ACC112 (cell line): ENCODE measurements around the gene ARPC1A.
"Not testable (repeated sequence)": the region's sequence is repeated elsewhere in the genome, so short reads cannot be mapped to it uniquely, and the experiment has no call there.

Experiments used
- H2AFZ ChIP-seq: fragments of 200-600 bp; sonication (generic); one replicate; pipeline ENCODE4 v1.6.0; 2017; ENCODE audit warnings: antibody characterized with exemption, low read length; ENCODE audit not compliant: unreplicated experiment
- H3K27ac ChIP-seq: fragments of 200-600 bp; sonication (generic); 2 replicates; pipeline ENCODE4 v1.5.1; 2014; ENCODE audit warnings: low read depth, mild to moderate bottlenecking, antibody characterized with exemption, low read length, moderate library complexity
- H3K27me3 ChIP-seq: fragments of 200-600 bp; sonication (generic); 2 replicates; pipeline ENCODE4 v1.6.1; 2014; ENCODE audit warnings: mild to moderate bottlenecking, antibody characterized with exemption, low read length, moderate library complexity, mixed read lengths; ENCODE audit not compliant: insufficient read depth
- H3K36me3 ChIP-seq: fragments of 200-600 bp; sonication (generic); 2 replicates; pipeline ENCODE4 v1.6.1; 2016; ENCODE audit warnings: mild to moderate bottlenecking, antibody characterized with exemption, low read length, moderate library complexity, mixed read lengths; ENCODE audit not compliant: insufficient read depth
- H3K4me1 ChIP-seq: fragments of 200-600 bp; sonication (generic); one replicate; pipeline ENCODE4 v1.6.1; 2016; ENCODE audit warnings: low read length, mixed read lengths; ENCODE audit not compliant: insufficient read depth, unreplicated experiment, control insufficient read depth
- H3K4me3 ChIP-seq: fragments of 200-600 bp; sonication (generic); 2 replicates; pipeline ENCODE4 v1.5.1; 2014; ENCODE audit warnings: mild to moderate bottlenecking, low read depth, low read length
- H3K79me2 ChIP-seq: fragments of 200-600 bp; sonication (generic); one replicate; pipeline ENCODE4 v1.6.0; 2016; ENCODE audit warnings: low read length; ENCODE audit not compliant: control insufficient read depth, unreplicated experiment, insufficient read depth

Gene ARPC1A

DNA sequence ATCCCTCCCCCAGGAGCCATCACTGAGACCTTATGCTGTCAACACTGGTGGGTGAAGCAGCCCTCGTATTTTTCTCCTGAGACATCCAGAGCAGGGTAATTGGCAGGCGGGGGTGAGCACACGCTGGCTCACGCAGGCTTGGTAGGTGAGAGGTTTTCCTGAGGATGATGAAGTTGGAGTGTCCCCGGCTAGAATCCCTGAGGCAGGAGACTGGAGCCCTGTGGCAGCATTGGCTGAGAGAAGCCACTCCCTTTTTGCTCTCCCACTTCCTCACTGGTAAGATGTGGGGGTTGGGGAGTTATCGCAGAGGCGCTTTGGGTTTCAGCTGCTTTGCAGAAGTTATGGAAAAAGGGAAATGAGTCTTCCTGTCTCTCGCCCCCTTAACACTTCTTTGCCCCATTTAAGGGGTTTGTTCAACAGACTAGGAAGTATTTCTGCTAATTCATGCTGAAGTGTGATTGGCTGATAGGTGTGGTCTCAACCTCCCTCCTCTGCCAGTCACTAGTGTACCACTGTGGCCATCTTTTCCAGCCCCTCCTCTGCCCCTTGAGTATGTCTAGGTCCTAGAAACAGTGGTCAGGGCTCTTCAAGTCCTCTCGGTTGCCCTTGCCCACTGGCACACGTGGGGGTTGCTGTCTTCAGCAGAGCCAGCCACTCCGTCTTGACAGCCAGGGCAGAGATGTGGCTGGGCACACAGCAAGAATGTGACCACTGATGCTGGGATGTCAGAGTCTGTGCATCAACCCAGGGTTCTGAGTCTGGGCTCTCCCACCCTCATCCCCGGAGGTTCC, 54.5 kb downstream of the ARPC1A start:
- Histone ChIP-seq H2AFZ (no peak overlapping the region), H3K36me3 (no peaks in the 10 kb centered on the region), H3K4me3 (peak overlapping the region; percentile 54), H3K79me2 (peaks cover 79% of the 10 kb centered on the region), H3K4me1 (peaks cover 31% of the 10 kb centered on the region), H3K27me3 (no peaks in the 10 kb centered on the region), H3K27ac (peak overlapping the region; percentile 97)

DNA sequence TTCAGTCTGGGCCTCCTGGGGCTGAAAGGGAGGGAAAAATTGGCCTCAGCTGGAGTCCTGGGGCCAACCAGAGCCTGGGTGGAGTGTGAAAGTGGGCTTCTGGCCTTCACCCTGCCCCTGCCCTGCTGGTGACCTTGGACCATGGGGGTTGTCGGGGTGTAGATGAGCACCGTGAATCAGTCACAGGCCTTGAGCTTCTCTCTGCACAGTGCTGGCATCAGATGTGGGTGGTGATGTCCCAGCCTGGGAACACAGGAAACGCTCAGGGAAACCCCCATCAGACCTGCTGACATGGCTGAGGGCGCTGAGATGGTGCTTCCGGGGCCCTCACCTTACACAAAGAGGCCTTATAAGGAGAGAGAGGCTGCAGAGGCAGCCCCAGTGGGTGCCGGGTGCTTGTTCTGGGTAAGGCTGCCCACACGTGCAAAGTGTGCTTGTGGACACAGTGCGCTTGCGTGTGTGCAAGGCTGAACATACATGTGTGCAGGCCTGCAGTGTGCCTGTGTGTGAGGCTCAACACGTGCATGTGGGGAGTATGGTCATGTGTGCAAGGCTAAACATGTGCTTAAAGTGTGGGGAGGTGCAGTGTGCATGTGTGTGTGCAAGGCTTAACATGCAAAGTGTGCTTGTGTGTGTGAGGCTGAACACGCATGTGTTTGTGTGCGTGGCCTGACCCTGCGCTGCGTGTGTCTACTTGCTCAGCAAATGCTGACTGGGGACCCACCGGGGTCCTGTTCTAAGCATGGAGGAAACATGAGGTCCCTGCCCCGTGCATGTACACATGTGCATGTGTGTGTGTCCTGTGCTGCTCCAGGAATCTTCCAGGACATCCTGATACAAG, 55.3 kb downstream of the ARPC1A start:
- peaks cover 31% of the 10 kb centered on the region for H3K4me1 ChIP-seq
- no peaks in the 10 kb centered on the region for H3K27me3 ChIP-seq
- H3K4me3 ChIP-seq: peak overlapping the region; percentile 54; the same call in 1 of the 2 replicates
- peak overlapping the region; percentile 97 for H3K27ac ChIP-seq
- H3K79me2 ChIP-seq: peaks cover 75% of the 10 kb centered on the region
- no peak overlapping the region for H2AFZ ChIP-seq
- no peaks in the 10 kb centered on the region for H3K36me3 ChIP-seq

DNA sequence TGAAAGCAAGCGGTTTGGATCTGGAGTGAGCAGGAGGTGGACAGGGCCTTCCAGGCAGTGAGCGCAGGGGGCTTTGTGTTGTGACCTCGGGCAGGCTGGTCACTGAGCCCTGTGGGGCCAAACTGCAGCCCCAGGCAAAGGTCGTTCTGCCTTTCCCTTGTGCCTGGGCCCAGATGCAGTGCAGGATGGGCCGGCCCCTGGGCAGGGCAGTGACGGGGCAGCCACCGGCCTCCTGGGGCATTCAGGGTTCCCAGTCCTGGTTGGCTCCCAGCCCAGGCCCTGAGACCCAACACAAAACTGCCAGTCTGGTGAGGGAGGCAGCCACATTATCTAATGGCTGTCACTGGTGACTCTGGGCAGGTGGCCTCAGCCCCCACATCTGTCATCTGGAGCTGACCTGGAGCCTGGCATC, 56.0 kb downstream of the ARPC1A start:
- Histone ChIP-seq H2AFZ (no peak overlapping the region), H3K36me3 (no peaks in the 10 kb centered on the region), H3K79me2 (peaks cover 69% of the 10 kb centered on the region), H3K27ac (peak overlapping the region; percentile 97; the same call in 1 of the 2 replicates), H3K27me3 (no peaks in the 10 kb centered on the region), H3K4me3 (no peak overlapping the region), H3K4me1 (peaks cover 31% of the 10 kb centered on the region)

DNA sequence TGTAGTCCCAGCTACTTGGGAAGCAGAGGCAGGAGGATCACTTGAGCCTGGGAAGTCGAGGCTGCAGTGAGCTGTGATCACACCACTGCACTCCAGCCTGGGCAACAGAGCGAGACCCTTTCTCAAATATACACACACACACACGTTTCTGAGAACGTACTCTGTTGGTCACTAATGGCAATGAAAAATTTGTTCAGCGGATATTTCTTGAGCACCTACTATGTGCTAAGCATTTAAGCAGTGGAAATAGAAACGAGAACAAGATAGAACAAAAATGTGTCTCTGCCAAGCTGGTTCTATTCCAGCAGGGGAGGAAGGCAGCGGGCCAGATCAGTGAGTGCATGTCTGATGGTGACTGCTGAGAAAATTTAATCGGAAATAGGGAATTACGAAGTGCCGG, 57.5 kb downstream of the ARPC1A start:
- Histone ChIP-seq H3K27me3 (no peaks in the 10 kb centered on the region), H2AFZ (no peak overlapping the region), H3K36me3 (peaks cover 4% of the 10 kb centered on the region; the same call in 1 of the 2 replicates), H3K4me3 (no peak overlapping the region), H3K4me1 (peaks cover 31% of the 10 kb centered on the region), H3K27ac (no peak overlapping the region), H3K79me2 (peaks cover 55% of the 10 kb centered on the region)

DNA sequence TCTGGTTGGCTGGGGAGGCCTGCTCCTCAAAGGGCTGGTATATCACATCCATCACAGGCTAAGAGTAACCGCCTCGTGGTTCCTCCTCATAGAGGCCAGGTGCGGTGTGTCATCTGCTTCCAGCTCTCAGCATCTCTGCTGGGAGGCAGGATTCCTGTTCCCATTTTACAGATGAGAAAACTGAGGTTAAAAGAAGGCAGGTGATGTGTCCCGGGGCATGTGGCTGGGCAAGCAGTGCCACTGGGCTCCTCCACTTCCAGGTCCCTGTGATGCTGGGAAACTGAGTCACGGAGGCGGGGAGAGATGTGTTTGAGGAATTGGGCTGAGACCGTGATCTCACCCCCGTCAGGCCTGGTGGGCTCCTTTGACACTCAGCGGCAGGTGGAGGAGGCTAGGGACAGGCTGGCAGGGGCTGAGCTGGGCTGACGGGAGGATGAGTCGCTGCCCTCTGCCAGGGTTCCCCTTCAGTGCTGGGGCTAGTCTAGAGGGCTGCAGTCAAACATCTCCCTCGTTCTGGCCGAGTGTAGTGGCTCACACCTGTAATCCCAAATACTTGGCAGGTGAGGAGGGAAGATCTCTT, 58.2 kb downstream of the ARPC1A start:
- Histone ChIP-seq H3K27me3 (no peaks in the 10 kb centered on the region), H3K27ac (no peak overlapping the region), H2AFZ (no peak overlapping the region), H3K4me1 (peaks cover 30% of the 10 kb centered on the region), H3K79me2 (peaks cover 55% of the 10 kb centered on the region), H3K4me3 (no peak overlapping the region), H3K36me3 (peaks cover 5% of the 10 kb centered on the region; the same call in 1 of the 2 replicates)

DNA sequence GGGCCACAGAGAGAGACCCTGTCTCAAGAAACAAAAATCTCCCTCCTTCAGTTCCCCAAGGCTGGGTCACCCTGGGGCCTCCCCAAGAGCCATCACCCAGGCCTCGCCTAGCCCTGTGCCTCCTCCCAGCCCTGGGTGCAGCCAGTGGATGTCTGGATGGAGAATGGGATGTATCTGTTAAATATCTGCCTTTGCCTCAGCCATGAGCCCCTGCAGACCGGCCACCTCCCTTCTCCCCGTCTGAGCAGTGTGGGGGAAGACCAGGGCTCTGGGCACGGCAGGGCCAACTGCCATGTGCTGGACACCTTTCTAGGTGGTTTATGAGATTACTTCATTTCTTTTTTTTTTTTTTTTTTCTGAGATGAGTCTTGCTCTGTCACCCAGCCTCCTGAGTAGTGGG, 58.8 kb downstream of the ARPC1A start:
- H3K79me2 ChIP-seq: peaks cover 54% of the 10 kb centered on the region
- H3K27me3 ChIP-seq: no peaks in the 10 kb centered on the region
- H3K27ac ChIP-seq: no peak overlapping the region
- no peak overlapping the region for H3K4me3 ChIP-seq
- peaks cover 24% of the 10 kb centered on the region for H3K4me1 ChIP-seq
- H2AFZ ChIP-seq: no peak overlapping the region
- peaks cover 5% of the 10 kb centered on the region for H3K36me3 ChIP-seq

DNA sequence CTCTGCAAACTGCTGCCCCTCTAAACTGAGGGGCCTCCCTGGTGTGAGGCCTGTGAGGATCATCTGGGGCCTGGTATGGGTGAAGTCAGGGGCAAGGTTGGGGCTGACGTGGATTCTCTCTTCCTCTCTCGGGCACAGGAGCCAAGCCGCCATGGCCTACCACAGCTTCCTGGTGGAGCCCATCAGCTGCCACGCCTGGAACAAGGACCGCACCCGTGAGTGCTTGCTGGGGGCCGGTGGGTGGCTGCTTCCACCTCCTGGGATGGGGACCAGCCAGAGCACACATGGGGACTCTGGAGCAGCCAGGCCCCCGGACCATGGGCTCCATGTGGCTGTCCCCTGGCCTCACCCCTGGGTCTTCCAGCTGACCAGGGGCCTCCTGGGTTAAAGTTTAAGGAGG, 59.9 kb downstream of the ARPC1A start:
- Histone ChIP-seq H3K4me1 (peaks cover 14% of the 10 kb centered on the region), H3K79me2 (peaks cover 44% of the 10 kb centered on the region), H3K27me3 (no peaks in the 10 kb centered on the region), H2AFZ (no peak overlapping the region), H3K4me3 (no peak overlapping the region), H3K27ac (no peak overlapping the region), H3K36me3 (peaks cover 8% of the 10 kb centered on the region)

DNA sequence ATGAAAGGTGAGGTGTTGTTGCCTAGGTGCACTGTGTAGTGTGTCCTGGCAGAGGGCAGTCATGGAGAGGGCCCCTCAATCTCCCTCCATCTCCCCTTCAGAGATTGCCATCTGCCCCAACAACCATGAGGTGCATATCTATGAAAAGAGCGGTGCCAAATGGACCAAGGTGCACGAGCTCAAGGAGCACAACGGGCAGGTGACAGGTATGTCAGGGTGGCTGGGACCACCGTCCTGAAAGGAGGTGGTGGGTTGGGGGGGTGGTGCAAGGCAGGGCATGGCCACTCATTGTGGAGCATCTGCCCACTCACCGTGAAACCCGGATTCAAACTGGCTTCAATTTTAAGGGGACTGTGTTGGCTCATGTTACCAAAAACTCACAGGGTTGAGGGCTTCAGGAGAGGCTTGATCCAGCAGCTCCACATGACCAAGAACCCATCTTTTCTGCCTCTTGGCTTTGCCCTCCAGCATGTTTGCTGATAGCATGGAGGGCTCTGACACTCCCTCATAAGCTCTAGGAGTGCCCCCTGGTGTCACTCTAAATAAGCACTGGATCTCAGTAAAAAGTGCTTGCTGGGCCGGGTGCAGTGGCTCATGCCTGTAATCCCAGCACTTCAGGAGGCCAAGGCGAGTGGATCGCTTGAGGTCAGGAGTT, 61.0 kb downstream of the ARPC1A start:
- Histone ChIP-seq H3K4me3 (no peak overlapping the region), H2AFZ (no peak overlapping the region), H3K79me2 (peaks cover 32% of the 10 kb centered on the region), H3K36me3 (peaks cover 15% of the 10 kb centered on the region), H3K27ac (no peak overlapping the region), H3K27me3 (no peaks in the 10 kb centered on the region), H3K4me1 (peaks cover 2% of the 10 kb centered on the region)

DNA sequence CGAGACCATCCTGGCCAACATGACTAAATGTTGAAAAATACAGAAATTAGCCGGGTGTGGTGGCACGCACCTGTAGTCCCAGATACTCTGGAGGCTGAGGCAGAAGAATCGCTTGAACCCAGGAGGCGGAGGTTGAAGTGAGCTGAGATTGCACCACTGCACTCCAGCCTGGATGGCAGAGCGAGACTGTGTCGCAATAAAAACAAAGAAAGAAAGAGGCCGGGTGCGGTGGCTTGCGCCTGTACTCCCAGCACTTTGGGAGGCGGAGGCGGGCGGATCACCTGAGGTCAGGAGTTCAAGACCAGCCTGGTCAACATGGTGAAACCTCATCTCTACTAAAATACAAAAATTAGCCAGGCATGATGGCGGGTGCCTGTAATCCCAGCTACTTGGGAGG, 61.5 kb downstream of the ARPC1A start:
- Histone ChIP-seq H3K36me3 (peaks cover 15% of the 10 kb centered on the region), H3K79me2 (peaks cover 27% of the 10 kb centered on the region)
- H3K4me1 ChIP-seq, H2AFZ ChIP-seq, H3K27me3 ChIP-seq, H3K4me3 ChIP-seq, H3K27ac ChIP-seq: not testable (repeated sequence)

DNA sequence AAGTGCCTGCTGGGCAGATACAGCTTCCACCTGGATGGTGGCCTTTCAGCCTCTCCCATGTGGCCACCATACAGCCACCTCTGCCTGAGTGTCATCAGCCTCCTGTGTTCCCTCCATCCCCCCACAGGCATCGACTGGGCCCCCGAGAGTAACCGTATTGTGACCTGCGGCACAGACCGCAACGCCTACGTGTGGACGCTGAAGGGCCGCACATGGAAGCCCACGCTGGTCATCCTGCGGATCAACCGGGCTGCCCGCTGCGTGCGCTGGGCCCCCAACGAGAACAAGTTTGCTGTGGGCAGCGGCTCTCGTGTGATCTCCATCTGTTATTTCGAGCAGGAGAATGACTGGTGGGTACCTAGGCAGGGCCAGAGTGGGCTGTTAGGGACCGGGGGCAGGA, 62.2 kb downstream of the ARPC1A start:
- no peaks in the 10 kb centered on the region for H3K4me1 ChIP-seq
- H3K79me2 ChIP-seq: peaks cover 22% of the 10 kb centered on the region
- H2AFZ ChIP-seq: no peak overlapping the region
- peaks cover 15% of the 10 kb centered on the region for H3K36me3 ChIP-seq
- H3K4me3 ChIP-seq: no peak overlapping the region
- no peak overlapping the region for H3K27ac ChIP-seq
- no peaks in the 10 kb centered on the region for H3K27me3 ChIP-seq
